ENCODE results near the gene SIMC1.

SIMC1 gene

DNA sequence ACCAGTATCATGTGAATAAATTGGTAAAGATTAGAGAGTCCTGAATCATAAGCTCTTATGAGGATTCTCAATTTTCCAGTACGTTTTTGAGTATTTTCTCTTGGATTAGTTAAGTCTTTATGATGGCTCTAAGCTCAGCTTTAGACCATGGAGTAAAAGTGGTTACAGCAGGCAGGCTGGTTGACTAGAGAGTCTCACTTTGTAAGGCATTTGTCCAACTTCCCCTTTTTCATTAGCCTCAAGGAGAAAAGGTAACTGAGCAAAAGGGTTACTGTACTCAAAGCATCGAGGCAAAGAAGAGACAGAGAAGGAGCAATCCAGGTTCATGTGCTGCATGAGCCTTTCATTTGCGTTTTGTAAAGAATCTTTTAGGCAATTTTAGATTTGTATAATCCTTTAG, 141.7 kb downstream of the SIMC1 start:
- no peak for DNase-seq (ENCODE audit: insufficient read length)
- no peak for TF ChIP-seq TAF1 (IDR thresholded peaks at IDR 0.05; ENCODE audit: borderline replicate concordance, low read depth, low read length)
- TF ChIP-seq POLR2AphosphoS5 (IDR thresholded peaks at IDR 0.05; ENCODE audit: low read depth, low read length), result no peak
- TF ChIP-seq POLR2A (IDR thresholded peaks at IDR 0.05; ENCODE audit: low read depth, low read length), result no peak
- no peak for FAIRE-seq

- no peak for FAIRE-seq
- TF ChIP-seq POLR2AphosphoS5 (IDR thresholded peaks at IDR 0.05; ENCODE audit: low read depth, low read length), result no peak
- no peak for TF ChIP-seq POLR2A (IDR thresholded peaks at IDR 0.05; ENCODE audit: low read depth, low read length)
- TF ChIP-seq TAF1 (IDR thresholded peaks at IDR 0.05; ENCODE audit: borderline replicate concordance, low read depth, low read length), result no peak
- no peak for DNase-seq (ENCODE audit: insufficient read length)
Observed at GRCh38 chr5:176381423-176381822, 143.2 kb downstream of the SIMC1 start.

GRCh38 chr5:176381979-176382378, 143.8 kb downstream of the SIMC1 start:
- FAIRE-seq (no peak), DNase-seq (ENCODE audit: insufficient read length) (no peak)
- peak; percentile 44 for TF ChIP-seq POLR2A (IDR thresholded peaks at IDR 0.05; ENCODE audit: low read depth, low read length)
- no peak for TF ChIP-seq POLR2AphosphoS5 (IDR thresholded peaks at IDR 0.05; ENCODE audit: low read depth, low read length)

GRCh38 chr5:176382721-176383120, 144.5 kb downstream of the SIMC1 start:
- FAIRE-seq (no peak), DNase-seq (ENCODE audit: insufficient read length) (no peak)
- TF ChIP-seq TAF1 (IDR thresholded peaks at IDR 0.05; ENCODE audit: borderline replicate concordance, low read depth, low read length), result no peak
- no peak for TF ChIP-seq POLR2AphosphoS5 (IDR thresholded peaks at IDR 0.05; ENCODE audit: low read depth, low read length)
- TF ChIP-seq POLR2A (IDR thresholded peaks at IDR 0.05; ENCODE audit: low read depth, low read length), result no peak; the same call in 1 of the 2 replicates

- no peak for FAIRE-seq
- TF ChIP-seq TAF1 (IDR thresholded peaks at IDR 0.05; ENCODE audit: borderline replicate concordance, low read depth, low read length), result no peak
- peak; percentile 62; the same call in 1 of the 2 replicates for TF ChIP-seq POLR2AphosphoS5 (IDR thresholded peaks at IDR 0.05; ENCODE audit: low read depth, low read length)
- TF ChIP-seq POLR2A (IDR thresholded peaks at IDR 0.05; ENCODE audit: low read depth, low read length), result no peak; the same call in 1 of the 2 replicates
- DNase-seq (ENCODE audit: insufficient read length), result no peak
Observed at GRCh38 chr5:176383248-176383905, 145.2 kb downstream of the SIMC1 start.

DNA sequence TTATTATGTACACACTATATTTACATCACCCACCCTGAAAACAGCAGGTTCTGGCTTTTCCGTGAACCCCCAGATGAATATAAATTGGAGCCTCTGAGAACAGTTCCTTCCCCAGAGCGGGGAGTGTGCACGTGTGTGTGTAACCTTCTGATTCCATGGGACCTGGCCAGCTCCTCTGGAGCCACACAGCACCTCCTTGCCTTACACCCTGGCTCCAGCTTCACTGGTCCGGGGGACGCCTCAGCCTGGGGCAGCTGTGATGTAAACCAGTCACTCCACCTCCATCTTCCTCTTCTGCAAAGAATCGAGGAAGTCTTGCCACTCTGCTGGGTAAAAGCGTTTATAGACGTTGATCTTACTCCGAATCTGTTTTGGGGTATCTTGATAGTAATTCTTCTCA, 145.7 kb downstream of the SIMC1 start:
- TF ChIP-seq TAF1 (IDR thresholded peaks at IDR 0.05; ENCODE audit: borderline replicate concordance, low read depth, low read length) (no peak), POLR2A (IDR thresholded peaks at IDR 0.05; ENCODE audit: low read depth, low read length) (no peak), POLR2AphosphoS5 (IDR thresholded peaks at IDR 0.05; ENCODE audit: low read depth, low read length) (no peak)
- no peak for DNase-seq (ENCODE audit: insufficient read length)
- FAIRE-seq, result no peak

GRCh38 chr5:176384366-176384930, 146.2 kb downstream of the SIMC1 start:
- FAIRE-seq, result no peak
- no peak for DNase-seq (ENCODE audit: insufficient read length)
- TF ChIP-seq POLR2AphosphoS5 (IDR thresholded peaks at IDR 0.05; ENCODE audit: low read depth, low read length), result no peak
- no peak for TF ChIP-seq POLR2A (IDR thresholded peaks at IDR 0.05; ENCODE audit: low read depth, low read length)
- no peak for TF ChIP-seq TAF1 (IDR thresholded peaks at IDR 0.05; ENCODE audit: borderline replicate concordance, low read depth, low read length)

DNA sequence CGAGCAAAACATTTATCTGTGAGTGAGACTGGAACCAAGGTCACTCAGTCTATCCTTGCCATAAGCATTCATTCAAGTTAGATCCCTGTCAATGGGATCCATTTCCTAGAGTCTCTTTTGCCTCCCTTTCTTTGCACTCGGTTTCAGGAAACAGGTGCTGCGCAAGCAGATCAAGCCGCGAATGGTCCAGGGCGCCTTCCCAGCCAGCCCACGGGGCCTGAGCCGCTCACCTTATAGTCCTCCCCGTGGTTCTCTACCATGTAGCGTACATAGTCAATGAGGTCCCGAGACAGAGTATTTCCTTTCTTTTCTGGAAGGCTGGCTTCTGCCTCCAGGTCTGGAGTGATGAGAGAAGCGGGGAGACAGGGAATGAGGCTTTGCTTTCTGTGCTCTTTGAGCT, 146.8 kb downstream of the SIMC1 start:
- DNase-seq (ENCODE audit: insufficient read length), result no peak
- FAIRE-seq, result no peak
- TF ChIP-seq POLR2AphosphoS5 (IDR thresholded peaks at IDR 0.05; ENCODE audit: low read depth, low read length) (no peak), POLR2A (IDR thresholded peaks at IDR 0.05; ENCODE audit: low read depth, low read length) (no peak), TAF1 (IDR thresholded peaks at IDR 0.05; ENCODE audit: borderline replicate concordance, low read depth, low read length) (no peak)

DNA sequence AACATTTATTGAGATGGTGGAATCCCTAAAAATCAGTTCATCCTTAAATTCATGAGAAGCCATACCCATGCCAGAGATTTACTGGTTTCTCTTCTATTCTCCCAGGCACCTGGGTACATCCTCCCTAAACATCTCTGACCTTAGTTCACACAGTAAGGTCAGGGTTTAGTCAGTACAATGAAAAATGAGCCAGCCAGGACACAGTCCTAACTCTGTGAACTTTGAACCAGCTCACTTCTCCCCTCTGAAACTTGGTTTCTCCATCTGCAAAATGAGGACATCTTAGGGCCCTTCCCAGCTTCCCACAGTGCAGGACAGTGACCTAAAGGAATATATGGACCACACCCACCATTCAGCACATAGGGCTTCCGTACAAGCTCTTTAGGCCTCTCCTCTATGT, 148.3 kb downstream of the SIMC1 start:
- DNase-seq (ENCODE audit: insufficient read length) (no peak), FAIRE-seq (no peak)
- no peak for TF ChIP-seq POLR2A (IDR thresholded peaks at IDR 0.05; ENCODE audit: low read depth, low read length)
- no peak for TF ChIP-seq POLR2AphosphoS5 (IDR thresholded peaks at IDR 0.05; ENCODE audit: low read depth, low read length)
- no peak for TF ChIP-seq TAF1 (IDR thresholded peaks at IDR 0.05; ENCODE audit: borderline replicate concordance, low read depth, low read length)

DNA sequence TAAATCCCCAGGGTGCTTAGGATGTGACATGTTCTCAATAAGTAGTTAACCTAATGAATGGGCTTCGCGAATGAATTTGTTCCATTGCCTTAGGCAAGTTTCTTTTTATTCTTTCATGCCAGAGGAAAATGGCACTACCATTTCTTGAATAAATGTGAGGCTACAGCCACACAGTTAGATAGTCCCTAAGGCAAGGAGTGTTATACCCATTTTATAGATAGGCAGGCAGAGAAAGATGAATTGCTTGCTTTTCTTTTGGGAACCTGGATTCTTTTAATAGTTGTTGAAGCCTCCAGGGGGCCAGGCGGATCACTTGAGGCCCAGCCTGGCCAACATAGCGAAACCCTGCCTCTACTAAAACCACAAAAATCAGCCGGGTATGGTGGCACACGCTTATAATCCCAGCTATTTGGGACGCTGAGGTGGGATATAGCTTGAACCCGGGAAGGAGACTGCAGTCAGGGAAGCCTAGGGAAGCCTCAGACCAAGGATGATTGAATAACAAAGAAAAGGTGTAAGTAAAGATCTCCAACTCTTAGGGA, 149.2 kb downstream of the SIMC1 start:
- TF ChIP-seq POLR2AphosphoS5 (IDR thresholded peaks at IDR 0.05; ENCODE audit: low read depth, low read length) (no peak), POLR2A (IDR thresholded peaks at IDR 0.05; ENCODE audit: low read depth, low read length) (no peak), TAF1 (IDR thresholded peaks at IDR 0.05; ENCODE audit: borderline replicate concordance, low read depth, low read length) (no peak)
- no peak for DNase-seq (ENCODE audit: insufficient read length)
- FAIRE-seq, result peak; percentile 36

DNA sequence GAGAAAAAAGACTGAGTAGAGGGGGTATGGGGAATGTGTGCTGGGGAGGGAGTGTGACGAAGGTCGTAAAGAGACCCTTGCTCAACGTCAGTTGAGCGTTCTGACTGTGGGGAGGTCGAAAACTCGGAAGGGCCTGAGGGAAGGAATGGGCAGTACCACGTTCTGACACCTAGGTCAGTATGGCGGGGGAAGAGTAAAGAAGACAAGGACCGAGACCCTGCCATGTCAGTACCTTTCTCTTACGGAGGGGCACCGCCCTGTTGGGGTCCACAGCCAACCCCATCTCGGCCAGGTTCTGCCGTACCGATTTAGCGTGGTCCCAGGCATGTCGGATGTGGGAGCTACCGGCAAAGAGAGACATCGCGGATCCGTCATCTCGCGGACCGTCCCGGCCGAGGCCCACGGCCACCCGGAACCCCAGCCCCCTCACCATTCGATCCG, 149.8 kb downstream of the SIMC1 start:
- DNase-seq (ENCODE audit: insufficient read length), result no peak
- peak; percentile 38 for FAIRE-seq
- TF ChIP-seq POLR2A (IDR thresholded peaks at IDR 0.05; ENCODE audit: low read depth, low read length) (no peak), POLR2AphosphoS5 (IDR thresholded peaks at IDR 0.05; ENCODE audit: low read depth, low read length) (no peak; the same call in 1 of the 2 replicates), TAF1 (IDR thresholded peaks at IDR 0.05; ENCODE audit: borderline replicate concordance, low read depth, low read length) (no peak)
